HG03196 (cell line): ENCODE data around the gene GLB1L.

ENCODE experiments used
- ATAC-seq: cut with Tn5 transposase; IDR thresholded peaks from one replicate; pipeline ENCODE4 v1.9.1; 2021; ENCODE audit not compliant: unreplicated experiment

Gene GLB1L

DNA sequence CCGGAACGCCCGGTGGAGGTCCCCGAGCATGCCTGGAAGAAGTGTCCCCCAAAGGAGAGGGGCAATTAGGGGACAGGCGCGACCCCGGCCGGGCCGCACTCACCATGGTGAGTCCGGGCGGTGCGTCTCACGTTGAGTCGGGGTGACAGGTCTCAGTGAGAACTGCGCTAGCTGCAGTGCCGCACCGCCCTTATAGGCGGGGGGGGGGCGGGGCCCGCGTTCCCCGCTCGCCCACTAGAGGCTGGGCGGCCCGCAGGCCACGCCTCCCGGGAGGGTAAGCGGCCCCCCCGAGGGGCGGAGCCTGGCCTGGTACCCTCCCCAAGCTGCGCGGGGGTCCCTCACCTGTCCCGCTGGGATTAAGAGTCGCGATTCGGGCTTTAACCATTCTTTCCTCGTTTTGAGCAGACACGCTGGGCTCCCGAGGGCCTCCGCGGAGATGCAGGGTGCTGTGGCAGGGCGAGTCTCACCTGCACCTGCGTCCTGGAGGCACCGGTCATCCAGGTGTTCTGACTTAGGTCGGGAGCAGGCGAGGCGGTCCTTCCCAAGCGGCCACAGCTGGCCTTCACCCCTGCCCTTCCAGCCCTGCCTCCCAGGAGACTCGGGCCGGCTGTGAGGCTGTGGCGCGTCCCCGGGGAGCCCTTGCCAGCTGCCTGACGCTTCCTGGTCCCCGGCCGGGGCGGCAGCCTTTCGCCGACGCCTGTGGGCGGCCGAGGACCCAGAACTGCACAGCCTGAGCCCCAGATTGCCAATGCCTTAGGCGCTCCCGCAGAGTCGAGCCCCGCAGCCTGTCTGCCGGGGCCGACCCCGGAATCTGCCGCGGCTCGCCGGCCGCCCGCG lies 8.7 kb upstream of the GLB1L start, which contains the start of gene TUBA4A:
TSS of gene TUBA4A (minus strand) at position 166 of the 837 bp plus-strand sequence. CDS start at position 106, 60 bp downstream.
- ATAC-seq, result peak; percentile 36

DNA sequence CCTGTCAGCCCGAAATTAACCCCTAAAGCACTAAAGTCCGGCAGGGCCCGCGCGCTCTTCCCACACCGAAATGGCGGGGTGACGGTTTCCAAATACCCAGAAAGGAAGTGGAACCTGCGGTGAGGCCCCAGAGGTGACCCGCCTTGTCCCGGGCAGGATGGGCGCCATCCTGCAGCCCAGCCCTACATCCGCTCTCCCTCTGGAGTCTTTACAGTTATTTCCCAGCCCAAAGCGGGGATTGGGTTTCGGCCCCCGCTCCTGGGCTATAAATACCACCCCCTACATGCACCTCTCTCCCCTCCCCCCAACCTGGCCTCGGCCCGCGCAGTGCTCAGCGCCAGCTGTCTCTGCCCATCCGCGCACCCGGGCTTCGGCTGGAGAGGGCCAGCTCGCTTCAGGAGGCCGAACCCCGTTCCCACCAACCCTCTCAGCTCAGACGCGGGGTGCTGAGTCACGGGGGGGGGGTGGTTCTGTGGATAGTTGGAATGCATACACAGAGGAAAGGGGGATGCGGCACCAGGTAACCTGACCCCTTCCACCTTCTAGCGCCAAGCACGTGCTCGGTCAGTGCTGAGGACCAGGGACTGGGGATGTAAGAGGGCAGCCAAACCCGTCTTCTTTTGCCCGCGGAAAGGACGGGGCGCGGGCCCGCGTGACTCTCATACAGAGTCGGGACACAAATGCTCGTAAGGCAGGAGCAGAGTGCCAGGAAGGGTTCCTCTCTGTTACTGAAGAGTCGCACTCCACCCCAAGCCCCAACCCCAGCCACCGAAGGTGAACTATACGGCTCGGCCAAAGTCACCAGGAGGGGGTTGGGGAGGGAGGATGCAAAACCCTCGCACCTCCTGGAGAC lies 7.9 kb upstream of the GLB1L start, which contains the start of gene TUBA4B:
TSS of gene TUBA4B (plus strand) at position 344 of the 853 bp plus-strand sequence. CDS start at position 509, 165 bp downstream.
- no peak for ATAC-seq

GRCh38 chr2:219252570-219252899 lies 7.3 kb upstream of the GLB1L start:
- no peak for ATAC-seq

GRCh38 chr2:219252084-219252483 lies 6.8 kb upstream of the GLB1L start:
- ATAC-seq, result no peak

- no peak for ATAC-seq
Measured at GRCh38 chr2:219251656-219252055, 6.4 kb upstream of the GLB1L start.

- ATAC-seq, result no peak
Measured at GRCh38 chr2:219250049-219250781, 5.0 kb upstream of the GLB1L start.

- peak; percentile 41 for ATAC-seq
Measured at GRCh38 chr2:219249203-219249980, 4.1 kb upstream of the GLB1L start.

DNA sequence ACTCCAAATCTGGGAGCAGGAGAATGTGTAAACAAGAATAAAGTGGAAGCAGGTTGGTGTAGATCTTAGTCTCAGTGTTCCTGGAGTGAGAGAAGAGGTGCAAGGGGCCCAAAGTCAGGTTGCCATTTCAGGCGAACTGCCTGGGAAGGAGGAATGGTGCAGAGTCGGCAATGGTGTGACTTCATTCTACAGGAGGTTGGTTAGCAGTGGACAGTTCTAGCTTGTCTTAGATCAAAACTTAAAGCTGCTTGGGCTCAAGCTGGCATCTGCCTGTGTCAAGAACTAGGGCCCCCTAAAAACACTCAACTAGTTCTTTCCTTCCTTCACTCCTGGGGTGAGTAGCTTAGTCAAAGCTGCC lies 3.6 kb upstream of the GLB1L start:
- ATAC-seq, result no peak

- ATAC-seq, result no peak
Measured at GRCh38 chr2:219247678-219248642, 2.7 kb upstream of the GLB1L start.

GRCh38 chr2:219246559-219246958 lies 1.3 kb upstream of the GLB1L start:
- ATAC-seq, result no peak

DNA sequence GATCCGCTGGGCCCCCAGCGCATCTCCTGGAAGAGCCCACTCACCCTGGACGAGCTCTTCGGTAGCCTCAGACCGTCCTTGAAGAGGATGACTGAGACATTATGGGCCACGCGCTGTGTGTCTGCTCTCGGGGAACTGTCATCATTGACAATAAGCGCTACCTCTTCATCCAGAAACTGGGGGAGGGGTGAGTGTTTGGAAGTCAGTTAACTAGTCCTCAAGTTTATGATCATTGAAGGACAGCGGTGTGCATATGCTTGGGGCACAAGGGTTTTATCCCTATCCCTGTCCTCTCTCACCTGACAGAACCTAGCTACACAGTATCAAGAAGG lies 621 bp upstream of the GLB1L start:
- ATAC-seq, result no peak

DNA sequence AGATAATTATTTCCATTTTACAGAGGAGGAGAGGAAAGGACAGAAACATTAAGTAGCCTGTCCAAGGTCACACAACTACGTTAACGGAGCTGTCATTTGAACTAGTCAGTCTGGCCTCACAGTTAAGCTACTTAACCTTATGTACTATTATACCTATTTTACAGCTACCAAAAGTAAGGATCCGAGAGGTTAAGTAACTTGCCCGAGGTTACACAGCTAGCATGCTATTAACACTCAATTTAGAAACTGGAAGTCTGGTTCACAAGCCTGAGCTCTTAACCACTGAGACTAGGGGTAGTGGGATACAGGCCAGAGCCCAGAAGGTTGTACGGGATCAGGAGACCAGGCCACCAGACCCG lies 476 bp downstream of the GLB1L start:
- no peak for ATAC-seq

- no peak for ATAC-seq
Measured at GRCh38 chr2:219243291-219243761, 1.9 kb downstream of the GLB1L start.

DNA sequence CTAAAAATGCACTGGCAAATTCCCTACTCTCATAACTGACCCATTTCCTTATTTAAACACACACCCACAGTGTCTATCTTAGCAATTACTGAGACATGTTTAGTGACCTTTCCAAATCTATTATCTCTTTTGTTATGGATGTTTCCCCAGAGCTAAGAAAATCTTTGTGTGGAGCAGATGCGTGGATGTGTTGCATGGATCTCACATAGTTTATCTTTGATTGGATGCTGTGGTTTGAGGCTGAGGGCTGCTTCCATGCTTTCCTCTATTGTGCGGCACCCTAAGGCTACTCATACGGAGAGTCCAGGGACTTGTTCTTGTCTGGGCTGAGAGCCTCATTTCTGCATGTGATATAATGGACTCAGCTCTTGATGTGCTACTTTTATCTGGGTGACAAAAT lies 10.9 kb downstream of the GLB1L start:
- ATAC-seq, result no peak

- ATAC-seq, result no peak
Measured at GRCh38 chr2:219230059-219230540, 15.1 kb downstream of the GLB1L start.

DNA sequence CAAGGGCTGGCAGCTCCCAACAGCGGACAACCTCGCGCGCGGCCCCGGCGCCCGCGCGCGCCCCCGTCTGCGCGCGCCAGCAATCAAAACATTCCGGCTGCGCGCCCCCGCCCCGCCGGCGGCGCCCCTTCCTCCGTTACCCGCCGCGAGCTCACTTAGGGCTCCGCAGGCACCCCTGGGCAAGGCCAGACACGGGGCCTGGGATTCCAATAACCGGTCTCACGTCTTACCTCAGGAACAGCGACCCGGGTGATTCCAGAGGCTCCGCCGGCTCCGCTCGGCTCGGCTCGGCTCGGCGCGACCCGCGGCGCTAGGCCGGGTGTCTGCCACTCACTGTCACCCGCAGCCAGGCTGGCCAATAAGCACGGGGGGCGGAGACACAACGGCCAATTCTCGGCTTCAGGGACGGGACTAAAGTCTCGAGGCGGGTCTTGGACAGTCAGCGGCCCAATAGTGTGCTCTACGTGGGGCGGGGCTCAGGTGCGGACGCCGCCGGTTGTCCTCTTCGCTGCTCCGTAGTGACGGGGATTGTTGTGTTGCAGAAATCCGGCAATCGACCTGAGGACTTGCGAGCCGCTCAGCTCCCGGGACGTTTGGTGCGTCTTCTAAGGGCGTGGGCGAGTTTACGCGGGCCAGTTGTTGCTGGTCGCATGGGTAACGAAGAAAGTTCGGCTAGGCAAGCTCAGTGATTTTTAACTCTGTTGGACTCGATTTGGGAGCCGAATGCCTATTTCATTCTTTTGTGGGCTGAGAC lies 15.8 kb downstream of the GLB1L start, which contains the start of the genes ANKZF1 and ATG9A:
TSS of gene ANKZF1 (plus strand) at position 502 of the 754 bp plus-strand sequence. CDS start 452 bp downstream, outside the sequence.
TSS of gene ATG9A (minus strand) at position 332 of the 754 bp plus-strand sequence. CDS start 1,612 bp downstream, outside the sequence.
- peak; percentile 98 for ATAC-seq

GRCh38 chr2:219228911-219229304 lies 16.3 kb downstream of the GLB1L start:
- ATAC-seq, result peak; percentile 1
